ENCODE data around the gene CHST8. TPM values are rescaled to one million over a fixed set of nuclear protein-coding genes. Genes with fewer than 3 reads are reported as not detected.

Gene CHST8
- total RNA-seq, 4 donors from 2014 or later = not detected

DNA sequence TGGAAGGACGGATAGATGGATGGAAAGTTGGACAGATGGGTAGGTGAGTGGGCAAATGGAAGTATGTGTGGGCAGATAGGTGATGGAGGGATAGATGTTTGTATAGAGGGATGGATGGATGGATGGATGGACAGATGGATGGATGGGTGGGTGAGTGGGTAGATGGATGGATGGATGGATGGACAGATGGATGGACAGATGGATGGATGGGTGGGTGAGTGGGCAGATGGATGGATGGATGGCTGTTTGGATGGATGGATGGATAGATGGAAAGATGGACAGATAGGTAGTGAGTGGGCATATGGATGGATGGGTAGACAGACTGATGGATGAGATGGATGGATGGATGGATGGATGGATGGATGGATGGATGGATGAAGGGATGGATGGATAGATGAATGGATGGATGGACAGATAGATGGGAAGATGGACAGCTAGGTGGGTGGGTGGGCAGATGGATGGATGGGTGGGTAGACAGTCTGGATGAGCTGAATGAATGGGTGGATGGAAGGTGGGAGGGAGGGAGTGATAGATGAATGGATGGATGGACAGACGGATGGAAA lies 100.1 kb downstream of the CHST8 start:
- no peaks in the 10 kb centered on the region for H3K9me3 ChIP-seq
- in situ Hi-C loops (cut with MboI; ENCODE audit: low pct_ligation_motif_present in 1 of 4, low pct_unique_long_range_greater_than_20kb in 1 of 4, low sequenced_read_pairs in 3 of 4) (no loop called here), intact Hi-C loops (cut with DNase I; ENCODE audit: low total_unique reads) (no loop called here)
- TF ChIP-seq POLR2A (IDR thresholded peaks at IDR 0.05) (no peak), POLR2AphosphoS5 (IDR thresholded peaks at IDR 0.05) (no peak), EP300 (IDR thresholded peaks at IDR 0.05; ENCODE audit: low read depth) (no peak)
- TF ChIP-seq, protein P1, sequence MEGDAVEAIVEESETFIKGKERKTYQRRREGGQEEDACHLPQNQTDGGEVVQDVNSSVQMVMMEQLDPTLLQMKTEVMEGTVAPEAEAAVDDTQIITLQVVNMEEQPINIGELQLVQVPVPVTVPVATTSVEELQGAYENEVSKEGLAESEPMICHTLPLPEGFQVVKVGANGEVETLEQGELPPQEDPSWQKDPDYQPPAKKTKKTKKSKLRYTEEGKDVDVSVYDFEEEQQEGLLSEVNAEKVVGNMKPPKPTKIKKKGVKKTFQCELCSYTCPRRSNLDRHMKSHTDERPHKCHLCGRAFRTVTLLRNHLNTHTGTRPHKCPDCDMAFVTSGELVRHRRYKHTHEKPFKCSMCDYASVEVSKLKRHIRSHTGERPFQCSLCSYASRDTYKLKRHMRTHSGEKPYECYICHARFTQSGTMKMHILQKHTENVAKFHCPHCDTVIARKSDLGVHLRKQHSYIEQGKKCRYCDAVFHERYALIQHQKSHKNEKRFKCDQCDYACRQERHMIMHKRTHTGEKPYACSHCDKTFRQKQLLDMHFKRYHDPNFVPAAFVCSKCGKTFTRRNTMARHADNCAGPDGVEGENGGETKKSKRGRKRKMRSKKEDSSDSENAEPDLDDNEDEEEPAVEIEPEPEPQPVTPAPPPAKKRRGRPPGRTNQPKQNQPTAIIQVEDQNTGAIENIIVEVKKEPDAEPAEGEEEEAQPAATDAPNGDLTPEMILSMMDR (IDR thresholded peaks at IDR 0.05) = no peak
- H3K36me3 ChIP-seq = no peaks in the 10 kb centered on the region
- WGBS, 2 donors (ENCODE audit: low coverage in 1 of 2) = 81 to 89% methylated on average over 2 of the region's 2 CpGs
- no peak for DNase-seq
- H3K27ac ChIP-seq = no peak overlapping the region
- H3K4me3 ChIP-seq = no peak overlapping the region
- H3K27me3 ChIP-seq = peaks cover 5% of the 10 kb centered on the region
- H3K4me1 ChIP-seq = no peaks in the 10 kb centered on the region

DNA sequence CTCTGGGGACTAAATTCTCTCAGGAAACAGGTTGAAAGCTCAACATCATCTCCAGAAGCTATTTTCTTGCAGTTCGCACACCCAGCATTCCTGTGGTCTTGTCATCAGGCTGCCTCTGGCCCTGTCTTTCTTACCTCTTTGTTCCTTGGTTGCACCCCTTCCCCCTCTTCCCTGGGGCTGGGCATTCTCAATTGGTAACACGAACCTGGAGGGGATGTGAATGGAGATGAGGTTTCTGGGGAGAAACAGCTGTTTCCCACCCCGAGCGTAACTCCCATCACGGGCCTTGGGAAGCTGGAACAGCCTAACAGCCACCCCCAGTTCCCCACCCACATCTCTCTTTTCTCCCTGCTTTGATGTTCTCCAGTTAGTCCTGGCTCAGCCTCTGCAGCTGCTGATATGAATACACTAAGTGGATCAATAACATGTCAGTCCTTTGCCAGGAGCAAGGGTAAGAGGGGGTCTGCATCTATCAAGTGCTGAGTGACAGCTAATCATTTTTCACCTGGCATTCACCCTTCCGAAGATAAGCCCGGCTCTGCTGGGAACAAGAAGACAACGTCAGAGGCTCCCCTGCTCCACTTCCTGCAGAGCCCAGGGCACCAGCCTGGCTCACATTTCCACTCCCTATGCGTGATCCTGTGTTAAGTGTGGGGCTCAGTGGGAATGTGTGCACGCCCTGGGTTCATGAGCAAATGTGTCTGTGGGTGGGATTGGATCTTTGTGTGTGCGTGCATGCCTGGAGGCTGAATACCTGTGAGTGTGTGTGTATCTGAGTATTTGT lies 100.9 kb downstream of the CHST8 start:
- H3K9me3 ChIP-seq = no peaks in the 10 kb centered on the region
- no peak overlapping the region for H3K4me3 ChIP-seq
- intact Hi-C loops (cut with DNase I; ENCODE audit: low total_unique reads) = no loop called here
- H3K27ac ChIP-seq = no peak overlapping the region
- 33 to 47% methylated on average over 4 to 11 of the region's 11 CpGs for WGBS, 2 donors (ENCODE audit: low coverage in 1 of 2)
- H3K4me1 ChIP-seq = no peaks in the 10 kb centered on the region
- TF ChIP-seq EP300 (IDR thresholded peaks at IDR 0.05; ENCODE audit: low read depth) (no peak), POLR2A (IDR thresholded peaks at IDR 0.05) (no peak), POLR2AphosphoS5 (IDR thresholded peaks at IDR 0.05) (no peak)
- TF ChIP-seq, protein P1 (IDR thresholded peaks at IDR 0.05) = no peak
- DNase-seq = no peak
- no peaks in the 10 kb centered on the region for H3K36me3 ChIP-seq
- peaks cover 5% of the 10 kb centered on the region for H3K27me3 ChIP-seq
- in situ Hi-C loops (cut with MboI; ENCODE audit: low pct_ligation_motif_present in 1 of 4, low pct_unique_long_range_greater_than_20kb in 1 of 4, low sequenced_read_pairs in 3 of 4) = no loop called here

DNA sequence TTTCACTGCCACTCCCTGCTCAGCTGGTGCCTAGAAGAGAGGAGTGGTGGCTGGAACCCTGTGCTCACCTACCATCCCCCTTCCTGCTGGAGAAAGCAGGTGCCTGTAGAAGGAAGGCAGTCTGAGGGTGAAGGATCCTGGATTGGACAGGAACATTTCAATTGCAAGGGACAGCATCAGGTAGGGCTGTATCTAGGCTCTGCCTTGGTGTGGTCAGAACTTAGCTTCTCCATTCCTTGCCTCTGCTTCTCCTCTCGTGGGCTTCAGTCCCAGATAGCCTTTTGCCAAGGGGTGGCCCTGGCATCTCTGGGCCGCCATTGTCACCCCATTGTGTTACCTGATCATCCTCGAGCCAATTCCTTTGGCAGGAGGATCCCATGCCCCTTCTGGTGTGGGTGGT lies 101.8 kb downstream of the CHST8 start:
- TF ChIP-seq POLR2AphosphoS5 (IDR thresholded peaks at IDR 0.05) = no peak
- Histone ChIP-seq H3K27ac (no peak overlapping the region), H3K27me3 (peaks cover 5% of the 10 kb centered on the region), H3K36me3 (no peaks in the 10 kb centered on the region), H3K9me3 (no peaks in the 10 kb centered on the region), H3K4me3 (no peak overlapping the region), H3K4me1 (no peaks in the 10 kb centered on the region)
- intact Hi-C loops (cut with DNase I; ENCODE audit: low total_unique reads) = no loop called here
- DNase-seq = no peak
- WGBS, 2 donors (ENCODE audit: low coverage in 1 of 2) = 51% methylated on average over 3 of the region's 3 CpGs; no CpG with 5 or more reads in 1 of the 2 donors
- in situ Hi-C loops (cut with MboI; ENCODE audit: low pct_ligation_motif_present in 1 of 4, low pct_unique_long_range_greater_than_20kb in 1 of 4, low sequenced_read_pairs in 3 of 4) = no loop called here

DNA sequence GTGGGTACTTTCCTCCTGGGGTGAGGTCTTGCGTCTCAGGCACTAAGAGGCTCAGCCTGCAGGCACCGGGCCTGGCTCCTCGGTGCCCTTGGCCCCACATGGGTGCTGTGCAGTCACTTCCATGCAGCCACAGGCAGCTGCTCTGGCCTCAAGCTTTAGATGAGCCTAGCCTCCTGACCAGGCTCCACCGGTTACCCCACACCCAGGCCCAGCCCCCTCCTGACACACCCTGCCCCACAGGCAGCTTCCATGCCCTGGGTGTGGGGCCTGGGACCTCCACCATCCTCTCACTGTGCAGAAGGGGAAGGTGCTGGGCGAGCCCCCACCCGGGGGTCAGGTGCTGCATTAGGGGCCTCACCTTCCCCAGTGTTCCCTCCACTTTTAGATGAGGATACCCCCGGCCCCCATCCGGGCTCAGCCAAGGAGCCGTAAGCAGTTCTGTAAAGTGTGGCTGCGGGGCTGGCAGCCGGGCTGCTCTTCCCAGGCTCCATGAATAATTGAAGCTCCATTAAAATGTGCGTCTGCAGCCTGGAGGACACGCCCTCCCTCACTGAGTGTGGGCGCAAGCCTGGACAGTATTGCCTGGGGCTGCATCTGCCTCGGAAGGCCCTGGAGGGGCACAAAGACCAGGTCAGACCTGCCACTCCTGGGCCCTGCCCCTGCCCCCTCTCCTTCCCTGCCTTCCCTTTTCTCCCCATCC lies 102.4 kb downstream of the CHST8 start:
- Histone ChIP-seq H3K4me1 (no peaks in the 10 kb centered on the region), H3K4me3 (no peak overlapping the region), H3K36me3 (no peaks in the 10 kb centered on the region), H3K27me3 (peaks cover 5% of the 10 kb centered on the region), H3K9me3 (no peaks in the 10 kb centered on the region), H3K27ac (no peak overlapping the region)
- TF ChIP-seq POLR2AphosphoS5 (IDR thresholded peaks at IDR 0.05) (no peak), POLR2A (IDR thresholded peaks at IDR 0.05) (no peak), EP300 (IDR thresholded peaks at IDR 0.05; ENCODE audit: low read depth) (no peak)
- TF ChIP-seq, protein P1 (IDR thresholded peaks at IDR 0.05) = no peak
- in situ Hi-C loops (cut with MboI; ENCODE audit: low pct_ligation_motif_present in 1 of 4, low pct_unique_long_range_greater_than_20kb in 1 of 4, low sequenced_read_pairs in 3 of 4) = no loop called here
- WGBS, 2 donors (ENCODE audit: low coverage in 1 of 2) = 60 to 64% methylated on average over 8 to 15 of the region's 15 CpGs
- DNase-seq = no peak
- intact Hi-C loops (cut with DNase I; ENCODE audit: low total_unique reads) = no loop called here
